Natural killer cell (primary cell): ENCODE measurements around the gene FZD8. TPM values are rescaled to one million over a fixed set of nuclear protein-coding genes. Genes with fewer than 3 reads are reported as not detected.

Source experiments
- ATAC-seq, 3 donors: fragments of 150-1000 bp in 2 of 3; fragments of 200-7000 bp in 1 of 3; cut with Tn5 transposase; 1 replicate in 1 of 3; 2 replicates in 2 of 3; pipeline ENCODE4 v1.10.0; 2021; ENCODE audit warnings: mild to moderate bottlenecking in 2 of 3, moderate library complexity in 2 of 3
- DNase-seq, 2 donors: peaks; one replicate each; pipeline versions ENCODE4 v3.0.0 to v3.0.0-alpha.2; 2013 to 2021; ENCODE audit warnings: mixed read lengths in 1 of 2
- H3K27ac ChIP-seq: one replicate; pipeline ENCODE4 v1.5.1; 2013; ENCODE audit warnings: mild to moderate bottlenecking, low read length
- H3K27me3 ChIP-seq: one replicate; pipeline ENCODE4 v1.6.1; 2013; ENCODE audit warnings: low read length; ENCODE audit not compliant: control insufficient read depth, insufficient read depth
- H3K36me3 ChIP-seq: one replicate; pipeline ENCODE4 v1.6.1; 2013; ENCODE audit warnings: low read length; ENCODE audit not compliant: control insufficient read depth, insufficient read depth
- H3K4me1 ChIP-seq: one replicate; pipeline ENCODE4 v1.6.1; 2013; ENCODE audit warnings: low read length; ENCODE audit not compliant: control insufficient read depth, insufficient read depth
- H3K4me3 ChIP-seq: one replicate; pipeline ENCODE4 v1.5.1; 2013; ENCODE audit warnings: low read length
- H3K9me3 ChIP-seq: one replicate; pipeline ENCODE4 v1.6.1; 2013; ENCODE audit warnings: low read length; ENCODE audit not compliant: control insufficient read depth, insufficient read depth
- H3K27ac Mint-ChIP-seq, 2 donors: one replicate each; pipeline ENCODE4 v1.8.0; 2022; ENCODE audit warnings: mild to moderate bottlenecking in 2 of 2, mixed read lengths in 2 of 2, moderate library complexity in 1 of 2
- H3K27me3 Mint-ChIP-seq, 2 donors: one replicate each; pipeline ENCODE4 v1.8.0; 2022; ENCODE audit warnings: low read depth in 2 of 2, mixed read lengths in 2 of 2
- H3K36me3 Mint-ChIP-seq: one replicate; pipeline ENCODE4 v1.8.0; 2022; ENCODE audit warnings: mixed read lengths
- H3K4me1 Mint-ChIP-seq, 2 donors: one replicate each; pipeline ENCODE4 v1.8.0; 2022; ENCODE audit warnings: mixed read lengths in 2 of 2
- H3K4me3 Mint-ChIP-seq: one replicate; pipeline ENCODE4 v1.8.0; 2022; ENCODE audit warnings: mild to moderate bottlenecking, moderate library complexity, mixed read lengths
- H3K9me3 Mint-ChIP-seq, 2 donors: one replicate each; pipeline ENCODE4 v1.8.0; 2022; ENCODE audit warnings: mixed read lengths in 2 of 2
- CTCF ChIP-seq: fragments of 200-600 bp; IDR thresholded peaks from one replicate; pipeline ENCODE4 v1.8.0; 2022; ENCODE audit warnings: antibody characterized with exemption
- WGBS: methylation state at CpG from one replicate; pipeline ENCODE4 v1.1.7; 2013; ENCODE audit warnings: missing lambda C conversion rate; ENCODE audit not compliant: insufficient coverage; 5-methylcytosine and 5-hydroxymethylcytosine counted together
- intact Hi-C: fragments of 100-400 bp; cut with micrococcal nuclease; formaldehyde crosslinking; loops from one replicate; pipeline ENCODE4 v1.14.2; 2022
- total RNA-seq, 4 donors: library from RNA; stranded (reverse); fragments of 120-200 nt in 1 of 4; gene quantifications; one replicate each; pipeline versions ENCODE4 v1.2.3 to v1.2.4, GENCODE V29; 2013 to 2022

The FZD8 gene
- total RNA-seq, 3 donors from 2014 or later (not counting 1 experiment from before 2014, with no cell fraction given), result 0.85 to 1.4 (median 1.4) TPM

DNA sequence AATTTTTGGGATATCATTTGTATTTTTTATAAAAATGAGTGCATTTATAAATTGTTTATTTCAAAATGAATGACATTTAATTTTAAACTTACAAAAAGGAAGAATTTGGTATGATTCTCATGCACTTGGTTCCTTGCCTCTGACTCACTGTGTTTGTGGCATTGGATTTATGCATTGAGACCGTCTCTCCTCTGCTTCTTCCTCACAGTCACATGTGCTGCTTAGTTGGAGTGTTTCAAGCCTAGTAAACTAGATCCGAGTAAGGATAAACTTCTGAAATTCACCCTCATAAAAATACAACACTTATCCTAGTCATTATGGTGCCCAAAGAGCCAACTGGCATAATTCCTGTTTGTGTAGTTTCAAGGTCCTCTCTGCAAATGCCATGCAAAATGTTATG is 19.1 kb upstream of the FZD8 start:
- Histone ChIP-seq H3K27ac (no peak overlapping the region), H3K36me3 (no peaks in the 10 kb centered on the region), H3K9me3 (no peaks in the 10 kb centered on the region), H3K4me3 (no peak overlapping the region), H3K4me1 (no peaks in the 10 kb centered on the region), H3K27me3 (no peaks in the 10 kb centered on the region)
- Mint-ChIP-seq H3K9me3 (no peaks in the 10 kb centered on the region), H3K36me3 (no peaks in the 10 kb centered on the region), H3K4me1 (no peaks in the 10 kb centered on the region), H3K27me3 (peaks cover 7 to 28% of the 10 kb centered on the region in 2 donors), H3K4me3 (no peak overlapping the region), H3K27ac (no peak overlapping the region)
- ATAC-seq (no peak), DNase-seq (no peak)
- intact Hi-C loops, result no loop called here
- no peak for TF ChIP-seq CTCF
- WGBS, result 90% methylated on average over 2 of the region's 2 CpGs

DNA sequence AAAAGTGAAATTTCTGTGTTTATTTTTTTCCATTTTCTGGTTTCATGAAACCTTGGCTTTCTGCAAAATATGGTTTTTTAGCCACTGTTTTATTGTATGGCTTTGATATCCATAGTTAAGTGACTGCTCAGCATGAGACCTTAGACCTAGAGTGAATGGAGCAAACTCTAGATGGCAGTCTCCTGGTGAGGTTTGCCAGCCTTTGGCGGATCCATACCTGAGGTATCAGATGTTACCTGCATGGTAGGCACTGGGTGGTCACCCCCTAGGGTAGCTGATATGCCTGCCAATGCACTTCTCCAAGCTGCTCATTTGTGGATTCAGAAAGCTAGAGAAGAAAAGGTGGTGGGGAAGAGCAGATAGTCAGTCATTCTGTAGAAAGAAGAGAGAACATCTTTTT is 17.4 kb upstream of the FZD8 start:
- intact Hi-C loops, result no loop called here
- H3K4me1 Mint-ChIP-seq, result no peaks in the 10 kb centered on the region
- DNase-seq, result no peak
- no peaks in the 10 kb centered on the region for H3K4me1 ChIP-seq
- no peak overlapping the region for H3K4me3 Mint-ChIP-seq
- peaks cover 11 to 29% of the 10 kb centered on the region in 2 donors for H3K27me3 Mint-ChIP-seq
- H3K27ac ChIP-seq, result no peak overlapping the region
- no peak overlapping the region for H3K4me3 ChIP-seq
- TF ChIP-seq CTCF, result no peak
- no peaks in the 10 kb centered on the region for H3K27me3 ChIP-seq
- no peaks in the 10 kb centered on the region for H3K36me3 Mint-ChIP-seq
- no peak overlapping the region for H3K27ac Mint-ChIP-seq
- 84% methylated on average over 1 of the region's 1 CpG for WGBS
- no peaks in the 10 kb centered on the region for H3K36me3 ChIP-seq
- H3K9me3 ChIP-seq, result no peaks in the 10 kb centered on the region
- no peak for ATAC-seq
- no peaks in the 10 kb centered on the region for H3K9me3 Mint-ChIP-seq

DNA sequence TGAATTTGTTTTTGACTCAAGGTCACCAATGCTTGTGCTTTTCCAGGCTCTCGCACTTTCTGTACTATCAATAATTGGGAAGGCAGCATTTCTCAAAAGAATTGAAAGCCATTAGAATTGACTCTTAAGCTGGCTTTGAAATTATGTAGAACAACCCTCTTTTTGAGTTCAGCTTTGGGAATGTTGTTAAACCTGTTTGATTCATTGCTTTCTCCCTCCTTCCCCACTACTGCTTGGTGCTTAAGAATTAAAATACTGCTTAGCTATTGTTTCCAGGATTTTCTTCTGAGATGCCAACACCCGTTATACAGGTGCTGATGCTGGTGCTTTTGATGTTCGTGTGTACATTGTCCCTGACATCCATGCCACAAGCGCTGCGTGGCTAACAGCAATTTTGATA is 15.5 kb upstream of the FZD8 start:
- TF ChIP-seq CTCF, result no peak
- no peaks in the 10 kb centered on the region for H3K9me3 ChIP-seq
- H3K36me3 ChIP-seq, result no peaks in the 10 kb centered on the region
- peaks cover 11 to 21% of the 10 kb centered on the region in 2 donors for H3K27me3 Mint-ChIP-seq
- ATAC-seq (no peak), DNase-seq (no peak)
- H3K27me3 ChIP-seq, result no peaks in the 10 kb centered on the region
- no peaks in the 10 kb centered on the region for H3K36me3 Mint-ChIP-seq
- no peak overlapping the region for H3K27ac ChIP-seq
- H3K4me1 ChIP-seq, result no peaks in the 10 kb centered on the region
- no peak overlapping the region for H3K4me3 Mint-ChIP-seq
- no peaks in the 10 kb centered on the region for H3K4me1 Mint-ChIP-seq
- WGBS, result 95% methylated on average over 5 of the region's 5 CpGs
- intact Hi-C loops, result no loop called here
- no peak overlapping the region for H3K27ac Mint-ChIP-seq
- no peaks in the 10 kb centered on the region for H3K9me3 Mint-ChIP-seq
- no peak overlapping the region for H3K4me3 ChIP-seq

DNA sequence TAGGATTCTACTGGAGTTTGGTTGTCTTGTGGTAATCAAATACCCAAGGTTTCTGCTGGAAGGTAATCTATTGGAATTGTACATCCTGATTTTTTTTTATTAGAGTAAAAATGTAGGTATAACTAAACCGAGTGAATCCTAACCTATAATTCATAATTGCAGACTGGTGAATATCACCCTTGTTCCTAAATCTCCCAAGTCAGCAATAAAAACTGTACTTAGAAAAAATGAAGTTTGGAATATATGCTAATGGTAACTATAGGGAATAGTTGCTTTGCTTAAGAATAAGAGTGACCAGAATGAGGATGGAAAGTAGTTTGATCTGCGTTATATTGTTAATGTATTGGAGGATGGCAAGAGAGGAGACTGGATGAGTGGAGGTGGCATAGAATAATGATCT is 10.7 kb upstream of the FZD8 start:
- intact Hi-C loops, result no loop called here
- no peaks in the 10 kb centered on the region for H3K36me3 ChIP-seq
- no peaks in the 10 kb centered on the region for H3K27me3 ChIP-seq
- Mint-ChIP-seq H3K9me3 (no peaks in the 10 kb centered on the region), H3K27ac (no peak overlapping the region), H3K4me3 (no peak overlapping the region), H3K36me3 (no peaks in the 10 kb centered on the region), H3K4me1 (no peaks in the 10 kb centered on the region), H3K27me3 (peaks cover 6 to 10% of the 10 kb centered on the region in 2 donors)
- H3K4me1 ChIP-seq, result no peaks in the 10 kb centered on the region
- WGBS, result 96% methylated on average over 1 of the region's 2 CpGs
- no peaks in the 10 kb centered on the region for H3K9me3 ChIP-seq
- no peak overlapping the region for H3K27ac ChIP-seq
- no peak for TF ChIP-seq CTCF
- no peak overlapping the region for H3K4me3 ChIP-seq
- ATAC-seq (no peak), DNase-seq (no peak)
